Trophoblast cell (in vitro differentiated cells and primary cell): Measurements from ENCODE around the gene NMNAT3.

Experiments
- DNase-seq, 2 donors: peaks; one replicate each; pipeline ENCODE4 v3.0.0-alpha.2; 2016
- H2AFZ ChIP-seq: 2 replicates; pipeline ENCODE4 v1.6.1; 2013; ENCODE audit warnings: low read length, moderate library complexity, mild to moderate bottlenecking; ENCODE audit not compliant: insufficient read depth, poor library complexity
- H2AK5ac ChIP-seq: 2 replicates; pipeline ENCODE4 v1.6.1; 2013; ENCODE audit warnings: mild to moderate bottlenecking, low read length
- H2BK120ac ChIP-seq: 2 replicates; pipeline ENCODE4 v1.6.1; 2013; ENCODE audit warnings: low read length, mild to moderate bottlenecking, moderate library complexity; ENCODE audit not compliant: insufficient read depth, poor library complexity
- H2BK12ac ChIP-seq: 2 replicates; pipeline ENCODE4 v1.6.1; 2013; ENCODE audit warnings: mild to moderate bottlenecking, low read length, moderate library complexity
- H2BK5ac ChIP-seq: 2 replicates; pipeline ENCODE4 v1.6.1; 2013; ENCODE audit warnings: low read length, low read depth, moderate library complexity, mild to moderate bottlenecking; ENCODE audit not compliant: poor library complexity
- H3K14ac ChIP-seq: 2 replicates; pipeline ENCODE4 v1.6.1; 2013; ENCODE audit warnings: mild to moderate bottlenecking, low read length
- H3K18ac ChIP-seq: 2 replicates; pipeline ENCODE4 v1.6.1; 2013; ENCODE audit warnings: mild to moderate bottlenecking, low read length
- H3K23ac ChIP-seq: 2 replicates; pipeline ENCODE4 v1.6.1; 2013; ENCODE audit warnings: low read length
- H3K27ac ChIP-seq: 2 replicates; pipeline ENCODE4 v1.5.1; 2013; ENCODE audit warnings: low read depth, mild to moderate bottlenecking, inconsistent platforms, low read length, moderate library complexity
- H3K27me3 ChIP-seq: 2 replicates; pipeline ENCODE4 v1.6.1; 2013; ENCODE audit warnings: inconsistent platforms, mild to moderate bottlenecking, low read length, moderate library complexity; ENCODE audit not compliant: insufficient read depth
- H3K36me3 ChIP-seq, 2 experiments: 1 replicate in 1 of 2; 2 replicates in 1 of 2; pipeline ENCODE4 v1.6.1; 2013; ENCODE audit warnings: low read length in 2 of 2, mild to moderate bottlenecking in 2 of 2, moderate library complexity in 1 of 2; ENCODE audit not compliant: insufficient read depth in 2 of 2, control insufficient read depth in 1 of 2
- H3K4ac ChIP-seq: 2 replicates; pipeline ENCODE4 v1.6.1; 2013; ENCODE audit warnings: low read depth, mild to moderate bottlenecking, low read length, moderate library complexity
- H3K4me1 ChIP-seq, 2 experiments: 1 replicate in 1 of 2; 2 replicates in 1 of 2; pipeline ENCODE4 v1.6.1; 2013; ENCODE audit warnings: low read length in 2 of 2, mild to moderate bottlenecking in 2 of 2, moderate library complexity in 1 of 2; ENCODE audit not compliant: insufficient read depth in 2 of 2, control insufficient read depth in 1 of 2
- H3K4me2 ChIP-seq: 2 replicates; pipeline ENCODE4 v1.6.1; 2013; ENCODE audit warnings: inconsistent platforms, mild to moderate bottlenecking, low read length, moderate library complexity
- H3K4me3 ChIP-seq: 2 replicates; pipeline ENCODE4 v1.5.1; 2013; ENCODE audit warnings: mild to moderate bottlenecking, low read depth, low read length, inconsistent platforms
- H3K79me1 ChIP-seq: one replicate; pipeline ENCODE4 v1.6.1; 2013; ENCODE audit warnings: low read length
- H3K79me2 ChIP-seq: 2 replicates; pipeline ENCODE4 v1.6.1; 2013; ENCODE audit warnings: low read length, mild to moderate bottlenecking; ENCODE audit not compliant: control insufficient read depth, insufficient read depth, poor library complexity
- H3K9ac ChIP-seq: 2 replicates; pipeline ENCODE4 v1.6.1; 2013; ENCODE audit warnings: mild to moderate bottlenecking, low read length
- H3K9me3 ChIP-seq: 2 replicates; pipeline ENCODE4 v1.6.1; 2013; ENCODE audit warnings: low read depth, mild to moderate bottlenecking, control low read depth, inconsistent platforms, low read length; ENCODE audit not compliant: insufficient read depth
- H4K12ac ChIP-seq: 2 replicates; pipeline ENCODE4 v1.6.1; 2013; ENCODE audit warnings: low read depth, mild to moderate bottlenecking, low read length, moderate library complexity
- H4K8ac ChIP-seq: 2 replicates; pipeline ENCODE4 v1.6.1; 2013; ENCODE audit warnings: low read depth, mild to moderate bottlenecking, low read length, moderate library complexity
- H4K91ac ChIP-seq: one replicate; pipeline ENCODE4 v1.6.1; 2013; ENCODE audit warnings: low read depth, mild to moderate bottlenecking, low read length, moderate library complexity
- WGBS: extraction: QIAGEN DNeasy Blood & Tissue Kit; methylation state at CpG from one replicate; pipeline ENCODE4 v1.1.7; 2013; ENCODE audit warnings: missing lambda C conversion rate; ENCODE audit not compliant: insufficient read length, insufficient coverage; ENCODE audit errors: extremely low coverage; 5-methylcytosine and 5-hydroxymethylcytosine counted together

Gene NMNAT3

GRCh38 chr3:139611528-139611927 lies 66.2 kb downstream of the NMNAT3 start:
- H3K79me2 ChIP-seq: no peaks in the 10 kb centered on the region
- no CpG with 5 or more reads among the region's 5 CpGs for WGBS
- H3K36me3 ChIP-seq: no peaks in the 10 kb centered on the region

DNA sequence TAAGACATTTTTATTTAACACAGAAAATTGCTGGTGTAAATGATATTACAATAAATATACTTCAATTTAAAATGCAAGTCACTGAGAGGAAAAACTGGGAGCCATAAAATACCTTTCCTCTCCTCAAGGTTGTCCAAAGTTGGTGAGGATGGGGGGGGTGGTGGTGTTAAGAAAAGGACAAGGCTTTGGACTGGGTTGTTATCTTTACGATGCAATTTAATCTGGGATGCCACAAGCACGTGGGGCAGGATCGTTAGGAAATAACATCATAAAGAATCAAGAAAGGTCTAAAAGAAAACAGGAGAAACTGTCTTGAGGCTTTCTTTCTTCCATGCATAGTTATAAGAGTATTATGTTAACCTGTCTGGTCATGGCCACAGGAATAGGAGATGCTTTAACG lies 66.9 kb downstream of the NMNAT3 start:
- no peak overlapping the region for H3K4me3 ChIP-seq
- H3K27me3 ChIP-seq: no peaks in the 10 kb centered on the region
- no peak overlapping the region for H3K9ac ChIP-seq
- H3K23ac ChIP-seq: no peak overlapping the region
- no peak overlapping the region for H3K4me2 ChIP-seq
- no peak overlapping the region for H3K4ac ChIP-seq
- no peak overlapping the region for H4K12ac ChIP-seq
- no peak overlapping the region for H2BK5ac ChIP-seq
- no peak overlapping the region for H4K8ac ChIP-seq
- H3K14ac ChIP-seq: no peak overlapping the region
- DNase-seq: no peak
- no CpG with 5 or more reads among the region's 4 CpGs for WGBS
- H2BK12ac ChIP-seq: no peak overlapping the region
- H3K18ac ChIP-seq: no peak overlapping the region
- no peaks in the 10 kb centered on the region for H3K36me3 ChIP-seq
- no peaks in the 10 kb centered on the region for H3K79me1 ChIP-seq
- no peak overlapping the region for H3K27ac ChIP-seq
- no peaks in the 10 kb centered on the region for H3K4me1 ChIP-seq
- no peaks in the 10 kb centered on the region for H3K9me3 ChIP-seq
- H2AFZ ChIP-seq: no peak overlapping the region
- no peak overlapping the region for H2BK120ac ChIP-seq
- no peaks in the 10 kb centered on the region for H3K79me2 ChIP-seq
- H2AK5ac ChIP-seq: no peak overlapping the region
- no peak overlapping the region for H4K91ac ChIP-seq

More at GRCh38 chr3:139611528-139611927, 66.2 kb downstream of the NMNAT3 start:
- no peaks in the 10 kb centered on the region for H3K79me1 ChIP-seq
- H2AK5ac ChIP-seq: no peak overlapping the region
- H2BK120ac ChIP-seq: no peak overlapping the region
- H2AFZ ChIP-seq: no peak overlapping the region
- H2BK12ac ChIP-seq: no peak overlapping the region
- H3K23ac ChIP-seq: no peak overlapping the region
- no peak for DNase-seq
- no peak overlapping the region for H3K4me3 ChIP-seq
- no peak overlapping the region for H3K14ac ChIP-seq
- no peak overlapping the region for H4K91ac ChIP-seq
- H3K27me3 ChIP-seq: no peaks in the 10 kb centered on the region
- H3K4me1 ChIP-seq: no peaks in the 10 kb centered on the region
- no peaks in the 10 kb centered on the region for H3K9me3 ChIP-seq
- no peak overlapping the region for H3K4me2 ChIP-seq
- no peak overlapping the region for H3K27ac ChIP-seq
- no peak overlapping the region for H2BK5ac ChIP-seq
- H3K18ac ChIP-seq: no peak overlapping the region
- H3K9ac ChIP-seq: no peak overlapping the region
- no peak overlapping the region for H3K4ac ChIP-seq
- no peak overlapping the region for H4K8ac ChIP-seq
- H4K12ac ChIP-seq: no peak overlapping the region

DNA sequence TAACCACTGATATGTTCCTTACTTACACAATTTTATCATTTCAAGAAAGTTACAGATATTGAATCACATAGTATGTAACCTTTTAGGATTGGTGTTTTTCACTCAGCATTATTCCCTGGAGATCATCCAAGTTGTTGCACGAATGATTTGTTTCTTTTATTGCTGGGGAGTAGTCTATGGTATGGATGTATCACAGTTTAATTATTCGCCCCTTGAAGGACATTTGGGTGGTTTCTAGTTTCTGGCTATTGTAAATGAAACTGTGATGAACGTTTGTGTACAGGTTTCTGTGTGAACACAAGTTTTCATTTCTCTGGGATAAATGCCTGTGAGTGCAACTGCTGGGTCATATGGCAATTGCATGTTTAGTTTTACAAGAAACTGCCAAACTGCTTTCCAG lies 68.8 kb downstream of the NMNAT3 start:
- no peak overlapping the region for H3K4me2 ChIP-seq
- H3K79me1 ChIP-seq: no peaks in the 10 kb centered on the region
- no peaks in the 10 kb centered on the region for H3K36me3 ChIP-seq
- no peak overlapping the region for H2BK120ac ChIP-seq
- H3K4me3 ChIP-seq: no peak overlapping the region
- H4K8ac ChIP-seq: no peak overlapping the region
- no peak overlapping the region for H3K14ac ChIP-seq
- no peak for DNase-seq
- no peak overlapping the region for H2AK5ac ChIP-seq
- no peak overlapping the region for H3K27ac ChIP-seq
- no peak overlapping the region for H4K91ac ChIP-seq
- H3K9me3 ChIP-seq: no peaks in the 10 kb centered on the region
- no peak overlapping the region for H4K12ac ChIP-seq
- no peak overlapping the region for H3K23ac ChIP-seq
- H3K4me1 ChIP-seq: no peaks in the 10 kb centered on the region
- H3K79me2 ChIP-seq: no peaks in the 10 kb centered on the region
- no peak overlapping the region for H2BK5ac ChIP-seq
- no peak overlapping the region for H3K9ac ChIP-seq
- no peak overlapping the region for H3K18ac ChIP-seq
- no peak overlapping the region for H3K4ac ChIP-seq
- H3K27me3 ChIP-seq: no peaks in the 10 kb centered on the region
- no peak overlapping the region for H2AFZ ChIP-seq
- no CpG with 5 or more reads among the region's 3 CpGs for WGBS
- no peak overlapping the region for H2BK12ac ChIP-seq

DNA sequence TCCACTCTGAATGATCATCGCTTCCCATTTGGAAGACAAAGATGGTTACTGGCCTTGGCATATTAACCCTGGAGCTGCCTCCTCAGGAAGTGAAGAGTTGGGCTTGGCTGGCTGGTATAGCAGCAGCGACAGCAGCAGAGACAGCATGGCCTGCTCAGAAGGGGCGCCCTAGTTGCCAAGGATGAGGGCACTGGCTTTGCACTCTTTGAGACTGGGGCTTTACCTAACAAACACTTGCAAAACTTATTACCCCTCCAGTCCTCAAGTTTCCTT lies 69.7 kb downstream of the NMNAT3 start:
- no peak overlapping the region for H2AFZ ChIP-seq

More for the DNA sequence above, 69.7 kb downstream of the NMNAT3 start:
- H3K79me2 ChIP-seq: no peaks in the 10 kb centered on the region
- H3K36me3 ChIP-seq: no peaks in the 10 kb centered on the region
- no peak overlapping the region for H3K9ac ChIP-seq
- DNase-seq: no peak
- H2BK5ac ChIP-seq: no peak overlapping the region
- H3K9me3 ChIP-seq: no peaks in the 10 kb centered on the region
- no peak overlapping the region for H4K12ac ChIP-seq
- H2BK120ac ChIP-seq: no peak overlapping the region
- no peak overlapping the region for H3K27ac ChIP-seq
- H3K4ac ChIP-seq: no peak overlapping the region
- H3K4me2 ChIP-seq: no peak overlapping the region
- H2AK5ac ChIP-seq: no peak overlapping the region
- H3K79me1 ChIP-seq: no peaks in the 10 kb centered on the region
- WGBS: no CpG with 5 or more reads among the region's 3 CpGs
- H4K91ac ChIP-seq: no peak overlapping the region
- no peak overlapping the region for H4K8ac ChIP-seq
- H3K4me1 ChIP-seq: no peaks in the 10 kb centered on the region
- H3K27me3 ChIP-seq: no peaks in the 10 kb centered on the region
- H3K14ac ChIP-seq: no peak overlapping the region
- H3K23ac ChIP-seq: no peak overlapping the region
- no peak overlapping the region for H3K4me3 ChIP-seq
- H3K18ac ChIP-seq: no peak overlapping the region
- H2BK12ac ChIP-seq: no peak overlapping the region
